ENCODE measurements around the gene SPG21. TPM values are rescaled to one million over a fixed set of nuclear protein-coding genes. Genes with fewer than 3 reads are reported as not detected.

SPG21 gene
- total RNA-seq, 1 donor from 2014 or later: 45.3 TPM

GRCh38 chr15:64917211-64917610 is 72.5 kb downstream of the SPG21 start:
- intact Hi-C loops (cut with DNase I): no loop called here
- no peak for ATAC-seq
- no peak for DNase-seq (ENCODE audit: missing footprints)

GRCh38 chr15:64916365-64916764 is 73.3 kb downstream of the SPG21 start:
- no peak for DNase-seq (ENCODE audit: missing footprints)
- ATAC-seq: no peak
- intact Hi-C loops (cut with DNase I): no loop called here

DNA sequence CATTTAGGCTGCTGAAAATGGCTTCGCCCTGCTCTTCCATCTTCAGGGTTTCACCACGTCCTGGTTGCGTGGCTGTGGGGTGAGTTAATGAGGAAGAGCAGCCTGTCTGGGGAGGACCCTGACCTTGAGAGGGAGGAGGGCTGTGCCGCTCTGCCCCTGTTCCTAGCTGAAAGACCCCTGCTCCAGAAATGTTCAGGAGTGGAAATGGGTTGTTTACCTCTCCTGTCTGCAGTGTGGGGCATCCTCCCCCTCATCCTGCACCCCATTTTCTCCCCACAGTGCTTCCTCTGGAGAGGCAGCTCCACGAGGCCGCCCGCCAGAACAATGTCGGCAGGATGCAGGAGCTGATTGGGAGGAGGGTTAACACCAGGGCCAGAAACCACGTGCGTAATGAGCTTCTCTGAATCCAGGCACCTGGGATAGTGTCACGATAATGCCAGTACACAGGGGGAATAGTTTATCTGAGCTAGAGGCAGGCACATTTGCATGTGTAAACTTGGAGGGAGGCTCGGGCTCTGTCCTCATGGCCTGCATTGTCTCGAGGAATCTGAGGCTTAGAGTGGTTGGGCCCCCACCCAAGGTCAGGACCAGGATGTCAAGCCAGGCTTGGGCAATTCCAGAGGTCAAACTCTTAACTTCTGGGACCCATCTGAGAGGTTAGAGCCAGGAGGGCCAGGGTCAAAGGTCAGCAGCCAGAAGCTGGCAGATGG is 74.0 kb downstream of the SPG21 start:
- ATAC-seq (no peak), DNase-seq (ENCODE audit: missing footprints) (no peak)
- intact Hi-C loops (cut with DNase I): no loop called here

Other genes starting within 250 kb of the SPG21 start
- gene RBPMS2, start 214.3 kb downstream of the SPG21 start, total RNA-seq: 255 TPM
- 0.73 TPM for gene PIF1, start 164.3 kb downstream of the SPG21 start, total RNA-seq
- 10.4 TPM for gene PLEKHO2, start 148.0 kb downstream of the SPG21 start, total RNA-seq
- gene ANKDD1A, start 78.0 kb downstream of the SPG21 start, total RNA-seq: 1.1 TPM
- gene MTFMT, start 39.7 kb upstream of the SPG21 start, total RNA-seq: 18.7 TPM
- gene SLC51B, start 55.5 kb upstream of the SPG21 start, total RNA-seq: not detected
- 23.3 TPM for gene RASL12, start 78.1 kb upstream of the SPG21 start, total RNA-seq
- 8.4 TPM for gene KBTBD13, start 86.8 kb upstream of the SPG21 start, total RNA-seq
- 1.5 TPM for gene UBAP1L, start 125.3 kb upstream of the SPG21 start, total RNA-seq
- gene PDCD7, start 143.9 kb upstream of the SPG21 start, total RNA-seq: 17.9 TPM
- gene CLPX, start 195.4 kb upstream of the SPG21 start, total RNA-seq: 54.6 TPM
- gene CILP, start 221.6 kb upstream of the SPG21 start, total RNA-seq: 15.7 TPM